Activated naive CD8-positive, alpha-beta T cell treated with anti-CD3 and anti-CD28 coated beads, Interleukin-2, amount 10 ng/mL, durations not matched to agents 7 days and 5 days (primary cell): ENCODE results near the gene PCBP3. TPM values are rescaled to one million over a fixed set of nuclear protein-coding genes. Genes with fewer than 3 reads are reported as not detected.
"Not testable (repeated sequence)": the region's sequence is repeated elsewhere in the genome, so short reads cannot be mapped to it uniquely, and the experiment has no call there.

Source experiments
- ATAC-seq: fragments of 150-1000 bp; cut with Tn5 transposase; one replicate; pipeline ENCODE4 v1.10.0; 2021; ENCODE audit warnings: low read depth, moderate library complexity
- POLR2A ChIA-PET: fragments of 350-600 bp; sonication (Branson Sonifier 250); formaldehyde crosslinking; loops from one replicate; lab custom pipeline; 2021; ENCODE audit warnings: antibody characterized with exemption; lab: Charles Lee
- DNase-seq: peaks from one replicate; pipeline ENCODE4 v3.0.0; 2021
- H3K27ac Mint-ChIP-seq: one replicate; pipeline ENCODE4 v1.8.0; 2022; ENCODE audit warnings: mild to moderate bottlenecking, mixed read lengths
- H3K27me3 Mint-ChIP-seq: one replicate; pipeline ENCODE4 v1.8.0; 2022; ENCODE audit warnings: mild to moderate bottlenecking, moderate library complexity, mixed read lengths
- H3K36me3 Mint-ChIP-seq: one replicate; pipeline ENCODE4 v1.8.0; 2021; ENCODE audit warnings: mild to moderate bottlenecking, mixed read lengths
- H3K4me1 Mint-ChIP-seq: one replicate; pipeline ENCODE4 v1.8.0; 2021; ENCODE audit warnings: mixed read lengths
- H3K4me3 Mint-ChIP-seq: one replicate; pipeline ENCODE4 v1.8.0; 2022; ENCODE audit warnings: mild to moderate bottlenecking, moderate library complexity, mixed read lengths
- H3K9me3 Mint-ChIP-seq: one replicate; pipeline ENCODE4 v1.8.0; 2021; ENCODE audit warnings: mixed read lengths
- total RNA-seq, 2 experiments: library from RNA; stranded (reverse); gene quantifications; one replicate each; pipeline ENCODE4 v1.2.3, GENCODE V29; 2021

The PCBP3 gene
- total RNA-seq, 2 experiments from 2014 or later, result 1.2 TPM; not detected in 1

DNA sequence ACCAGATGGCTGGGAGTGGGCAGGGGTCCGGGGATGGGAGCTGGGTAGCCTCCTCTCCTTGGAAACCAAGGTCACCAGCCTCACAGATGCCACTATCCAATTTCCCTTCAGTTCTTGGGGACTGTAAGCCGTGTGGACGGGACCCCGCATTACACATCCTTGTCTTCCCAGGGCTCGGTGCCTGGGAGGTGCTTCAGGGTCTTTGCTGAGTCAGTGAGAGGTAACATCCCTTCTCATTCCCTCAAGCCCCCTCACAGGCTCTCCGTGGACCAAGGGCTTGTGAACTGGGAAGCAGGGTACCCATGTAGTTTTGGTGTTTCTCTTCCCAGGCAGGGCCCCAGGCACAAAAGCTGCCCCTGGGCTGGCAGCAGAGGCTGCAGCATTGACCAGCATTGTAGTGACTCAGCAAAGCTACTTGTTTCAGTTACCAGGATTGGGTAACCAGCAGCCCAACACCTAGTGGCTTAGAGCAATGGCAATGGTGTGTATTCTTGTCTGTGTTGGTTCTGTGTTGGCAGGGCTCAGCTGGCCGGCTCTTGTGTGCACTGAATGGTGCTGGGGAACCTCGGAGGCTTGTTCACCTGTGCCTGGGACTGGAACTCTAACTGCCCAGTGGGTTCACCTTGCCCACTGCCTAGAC lies 24.6 kb upstream of the PCBP3 start:
- Mint-ChIP-seq H3K9me3 (no peaks in the 10 kb centered on the region), H3K27ac (no peak overlapping the region), H3K27me3 (peaks cover 17% of the 10 kb centered on the region), H3K36me3 (no peaks in the 10 kb centered on the region), H3K4me1 (peaks cover 11% of the 10 kb centered on the region), H3K4me3 (no peak overlapping the region)
- POLR2A ChIA-PET, result no interaction called here
- peak; percentile 7 for DNase-seq
- no peak for ATAC-seq

DNA sequence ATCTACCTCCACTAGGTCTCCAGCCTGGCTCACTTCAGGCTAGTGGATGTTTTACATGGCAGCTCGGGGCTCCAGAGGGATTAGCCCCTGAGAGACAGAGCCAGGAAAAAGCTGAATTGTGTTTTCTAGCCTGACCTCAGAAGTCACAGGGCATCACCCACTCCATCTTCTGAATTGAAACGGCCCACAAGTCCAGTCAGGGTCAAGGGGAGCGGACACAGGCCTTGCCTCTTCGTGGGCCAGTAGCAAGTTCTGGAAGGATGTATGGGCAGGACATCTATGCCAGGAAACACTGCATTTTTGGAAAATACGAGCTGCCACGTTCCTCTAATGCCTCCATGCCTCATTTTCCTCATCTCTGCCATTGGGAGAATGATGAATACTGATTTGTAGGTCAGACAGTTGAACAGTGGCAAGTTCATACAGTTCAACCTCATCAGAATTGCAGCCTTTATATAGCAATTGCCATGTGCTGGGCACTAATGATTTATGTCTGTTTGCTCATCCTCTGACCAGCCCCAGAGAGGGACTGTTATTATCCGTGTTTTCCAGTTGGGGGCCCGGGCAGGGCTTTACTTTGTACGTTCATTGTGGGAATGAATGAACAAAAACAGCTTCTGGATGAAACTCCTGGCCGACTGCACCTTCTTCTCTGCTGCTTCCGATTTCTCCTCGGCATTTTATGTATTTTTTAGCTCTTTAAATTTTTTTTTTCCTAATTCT lies 23.2 kb upstream of the PCBP3 start:
- peak; percentile 12 for DNase-seq
- Mint-ChIP-seq H3K4me1 (peaks cover 5% of the 10 kb centered on the region), H3K9me3 (no peaks in the 10 kb centered on the region), H3K27me3 (peaks cover 14% of the 10 kb centered on the region), H3K4me3 (no peak overlapping the region), H3K36me3 (no peaks in the 10 kb centered on the region), H3K27ac (no peak overlapping the region)
- POLR2A ChIA-PET, result no interaction called here
- no peak for ATAC-seq

DNA sequence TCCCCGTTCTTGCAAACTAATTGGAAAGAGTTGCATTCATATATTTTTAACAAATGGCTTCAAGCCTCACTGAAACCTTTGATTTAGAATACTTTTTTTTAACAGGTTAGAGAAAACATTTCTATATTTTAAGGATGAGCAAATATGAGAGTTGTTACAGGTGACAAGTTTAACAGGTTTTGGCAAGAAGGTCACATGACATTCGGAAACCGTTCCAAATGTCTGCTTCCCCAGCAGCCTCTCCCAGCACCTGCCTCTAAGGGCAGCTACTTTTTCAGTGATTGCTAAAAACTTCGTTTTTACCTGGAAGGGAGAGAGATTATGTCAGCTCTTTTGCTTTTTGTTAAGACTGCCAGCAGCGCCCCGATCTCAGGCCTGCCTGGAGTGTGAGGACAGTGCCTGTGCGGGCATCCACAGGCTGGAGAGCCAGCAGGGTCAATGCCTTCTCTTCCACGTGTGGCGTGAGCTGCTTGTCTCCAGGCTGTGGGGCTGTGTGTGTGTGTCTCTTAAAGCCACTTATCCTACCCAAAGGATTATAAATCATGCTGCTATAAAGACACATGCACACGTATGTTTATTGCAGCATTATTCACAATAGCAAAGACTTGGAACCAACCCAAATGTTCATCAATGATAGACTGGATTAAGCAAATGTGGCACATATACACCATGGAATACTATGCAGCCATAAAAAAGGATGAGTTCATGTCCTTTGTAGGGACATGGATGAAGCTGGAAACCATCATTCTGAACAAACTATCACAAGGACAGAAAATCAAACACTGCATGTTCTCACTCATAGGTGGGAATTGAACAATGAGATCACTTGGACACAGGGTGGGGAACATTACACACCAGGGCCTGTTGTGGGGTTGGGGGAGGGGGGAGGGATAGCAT lies 21.8 kb upstream of the PCBP3 start:
- H3K4me1 Mint-ChIP-seq, H3K9me3 Mint-ChIP-seq, ATAC-seq, H3K27ac Mint-ChIP-seq, H3K4me3 Mint-ChIP-seq, POLR2A ChIA-PET, H3K36me3 Mint-ChIP-seq, H3K27me3 Mint-ChIP-seq: not testable (repeated sequence)
- peak; percentile 0 for DNase-seq

DNA sequence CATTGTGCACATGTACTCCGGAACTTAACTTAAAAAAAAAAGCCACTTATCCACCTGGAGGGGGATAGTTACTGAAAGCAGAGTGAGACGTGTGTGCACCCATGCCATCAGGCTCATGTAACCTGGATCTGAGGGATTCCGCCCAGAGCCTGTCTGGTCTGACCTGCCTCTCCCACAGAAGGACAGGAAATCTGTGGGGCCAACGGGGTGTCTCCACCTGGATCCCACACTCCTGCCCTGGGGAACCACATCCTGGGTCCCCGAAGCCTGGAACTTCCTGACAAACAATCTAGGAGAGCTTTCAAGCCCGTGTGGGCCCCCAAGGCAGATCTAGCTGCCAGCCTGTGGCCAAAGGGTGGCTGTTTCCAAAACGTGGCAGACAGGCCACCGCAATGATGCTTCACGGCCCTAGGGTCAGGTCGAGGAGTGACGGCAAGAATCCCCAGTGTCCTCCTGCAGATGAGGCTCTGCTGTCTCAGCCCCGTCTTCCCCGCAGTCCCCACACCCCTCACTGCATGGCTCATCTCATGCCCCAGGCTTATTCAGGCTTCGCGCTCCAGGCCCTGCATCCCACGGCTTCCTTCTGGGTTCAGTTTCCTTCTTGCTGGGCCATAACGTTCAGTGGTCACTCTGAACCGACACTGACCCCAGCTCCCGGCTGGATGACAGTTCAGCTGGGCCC lies 21.0 kb upstream of the PCBP3 start:
- Mint-ChIP-seq H3K27me3 (peaks cover 12% of the 10 kb centered on the region), H3K4me1 (no peaks in the 10 kb centered on the region), H3K27ac (no peak overlapping the region), H3K4me3 (no peak overlapping the region), H3K9me3 (no peaks in the 10 kb centered on the region), H3K36me3 (no peaks in the 10 kb centered on the region)
- POLR2A ChIA-PET, result no interaction called here
- DNase-seq (no peak), ATAC-seq (no peak)

DNA sequence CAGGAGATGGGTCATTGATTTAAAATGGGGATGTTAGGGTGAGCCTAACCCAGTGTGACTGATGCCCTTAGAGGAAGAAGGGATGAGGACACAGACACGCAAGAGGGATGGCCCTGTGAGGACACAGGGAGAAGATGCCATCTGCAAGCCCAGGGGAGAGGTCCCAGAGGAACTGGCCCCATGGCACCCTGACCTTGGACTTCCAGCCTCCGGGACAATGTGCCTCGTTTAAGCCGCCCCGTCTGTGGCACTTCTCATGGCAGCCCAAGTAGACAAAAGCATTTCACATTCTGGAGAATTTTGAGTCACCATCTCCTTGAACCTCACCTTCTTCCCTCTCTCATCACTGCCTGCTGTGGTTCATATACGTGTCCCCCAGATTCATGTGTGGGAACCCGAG lies 20.1 kb upstream of the PCBP3 start:
- Mint-ChIP-seq H3K36me3 (no peaks in the 10 kb centered on the region), H3K4me1 (no peaks in the 10 kb centered on the region), H3K9me3 (no peaks in the 10 kb centered on the region), H3K27ac (no peak overlapping the region), H3K4me3 (no peak overlapping the region), H3K27me3 (peaks cover 17% of the 10 kb centered on the region)
- POLR2A ChIA-PET, result no interaction called here
- DNase-seq, result no peak
- no peak for ATAC-seq

DNA sequence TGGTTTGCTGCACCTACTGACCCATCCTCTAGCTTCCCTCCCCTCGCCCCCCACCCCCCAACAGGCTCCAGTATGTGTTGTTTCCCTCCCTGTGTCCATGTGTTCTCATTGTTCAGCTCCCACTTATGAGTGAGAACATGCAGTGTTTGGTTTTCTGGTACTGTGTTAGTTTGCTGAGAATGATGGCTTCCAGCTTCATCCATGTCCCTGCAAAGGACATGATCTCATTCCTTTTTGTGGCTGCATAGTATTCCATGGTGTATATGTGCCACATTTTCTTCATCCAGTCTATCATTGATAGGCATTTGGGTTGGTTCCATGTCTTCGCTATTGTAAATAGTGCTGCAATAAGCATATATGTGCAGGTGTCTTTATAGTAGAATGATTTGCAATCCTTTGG lies 17.4 kb upstream of the PCBP3 start:
- not testable (repeated sequence) for H3K4me1 Mint-ChIP-seq

DNA sequence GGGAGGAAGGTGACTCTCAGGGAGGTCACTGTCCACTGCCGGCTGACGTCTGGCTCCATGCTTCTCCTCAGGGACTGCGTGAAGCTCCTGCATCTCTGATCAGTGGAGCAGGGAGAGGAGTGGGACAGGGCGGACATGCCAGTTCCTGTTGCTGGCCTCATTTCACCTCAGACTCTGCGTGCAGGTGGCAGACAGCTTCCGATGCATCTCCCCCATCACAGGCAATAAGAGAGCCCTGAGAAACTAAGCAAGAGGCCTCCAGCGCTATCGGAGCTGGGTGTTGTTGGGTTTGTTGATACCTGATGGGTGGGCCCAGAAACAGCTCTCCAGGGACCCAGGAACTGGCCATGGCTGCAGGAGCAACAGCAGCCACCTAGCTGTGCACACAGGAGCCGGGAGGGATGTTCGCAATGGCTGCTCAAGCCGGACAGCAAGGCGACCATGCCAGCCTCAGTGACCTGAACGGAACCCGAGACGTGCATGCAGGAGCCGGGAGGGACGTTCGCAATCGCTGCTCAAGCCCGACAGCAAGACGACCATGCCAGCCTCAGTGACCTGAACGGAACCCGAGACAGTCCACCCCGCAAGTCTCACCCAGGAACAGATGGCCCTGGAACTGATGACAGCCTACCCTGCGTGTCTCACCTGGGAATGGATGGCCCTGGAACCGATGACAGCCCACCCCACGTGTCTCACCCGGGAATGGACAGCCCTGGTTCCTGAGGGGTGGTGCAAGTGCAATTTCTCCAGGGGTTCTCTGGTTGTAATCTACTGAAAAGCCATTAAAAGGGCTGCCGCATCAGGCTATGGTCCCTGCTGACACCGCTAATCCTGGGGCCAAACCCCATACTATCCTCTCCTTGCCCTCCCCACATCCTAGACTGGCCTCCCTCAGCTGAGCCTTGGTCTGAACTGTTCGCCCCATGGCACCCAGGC lies 14.2 kb upstream of the PCBP3 start:
- Mint-ChIP-seq H3K9me3 (no peaks in the 10 kb centered on the region), H3K4me1 (peaks cover 7% of the 10 kb centered on the region), H3K27me3 (peaks cover 10% of the 10 kb centered on the region), H3K4me3 (no peak overlapping the region), H3K27ac (no peak overlapping the region), H3K36me3 (no peaks in the 10 kb centered on the region)
- DNase-seq (no peak), ATAC-seq (no peak)
- POLR2A ChIA-PET, result no interaction called here

More for the DNA sequence above, 17.4 kb upstream of the PCBP3 start:
- peaks cover 14% of the 10 kb centered on the region for H3K27me3 Mint-ChIP-seq
- DNase-seq, H3K4me3 Mint-ChIP-seq, H3K27ac Mint-ChIP-seq, ATAC-seq, POLR2A ChIA-PET, H3K9me3 Mint-ChIP-seq, H3K36me3 Mint-ChIP-seq: not testable (repeated sequence)

DNA sequence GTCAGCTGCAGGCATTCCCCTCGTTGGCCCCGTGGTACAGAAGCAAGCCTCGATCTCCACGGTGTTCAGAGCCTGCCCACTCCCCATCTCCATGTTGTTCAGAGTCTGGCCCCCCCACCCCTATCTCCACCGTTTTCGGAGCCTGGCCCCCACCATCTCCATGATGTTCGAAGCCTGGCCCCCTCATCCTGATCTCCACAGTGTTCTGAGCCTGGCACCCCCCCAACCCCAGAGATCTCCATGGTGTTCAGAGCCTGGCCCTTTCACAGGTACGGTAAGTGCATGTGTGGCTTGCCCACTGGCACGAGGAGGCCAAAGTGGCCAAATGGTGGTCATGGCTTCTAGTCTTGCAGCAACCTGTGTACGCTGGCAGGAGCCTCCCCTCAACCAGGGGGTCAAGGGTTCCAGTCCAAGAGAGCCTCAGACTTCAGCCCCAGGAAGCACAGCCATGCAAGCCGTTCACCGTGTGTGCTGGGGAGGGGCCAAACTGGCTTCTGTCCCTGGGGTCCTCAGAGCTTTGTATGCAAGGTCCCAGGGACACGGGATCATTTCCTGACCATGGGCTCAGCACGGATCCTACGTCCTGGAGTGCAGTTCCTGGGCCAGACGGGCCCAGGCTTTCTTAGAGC lies 13.3 kb upstream of the PCBP3 start:
- Mint-ChIP-seq H3K4me3 (no peak overlapping the region), H3K4me1 (peaks cover 7% of the 10 kb centered on the region), H3K27me3 (peaks cover 10% of the 10 kb centered on the region), H3K27ac (no peak overlapping the region), H3K9me3 (no peaks in the 10 kb centered on the region), H3K36me3 (no peaks in the 10 kb centered on the region)
- no peak for ATAC-seq
- no peak for DNase-seq
- POLR2A ChIA-PET, result no interaction called here

DNA sequence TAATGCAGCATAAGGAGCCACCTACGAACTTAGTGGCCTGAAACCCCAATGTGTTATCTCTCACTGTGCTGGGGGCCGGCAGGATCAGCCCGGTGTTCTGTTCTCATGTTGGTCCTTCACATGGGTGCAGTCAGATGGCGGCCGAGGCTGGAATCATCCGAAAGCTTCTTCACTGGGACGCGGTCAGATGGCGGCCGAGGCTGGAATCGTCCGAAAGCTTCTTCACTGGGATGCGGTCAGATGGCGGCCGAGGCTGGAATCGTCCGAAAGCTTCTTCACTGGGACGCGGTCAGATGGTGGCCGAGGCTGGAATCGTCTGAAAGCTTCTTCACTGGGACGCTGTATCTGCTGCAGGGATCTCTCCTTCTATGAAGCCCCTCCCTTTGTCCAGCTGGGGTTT lies 12.6 kb upstream of the PCBP3 start:
- no peak overlapping the region for H3K4me3 Mint-ChIP-seq
- no peaks in the 10 kb centered on the region for H3K9me3 Mint-ChIP-seq
- POLR2A ChIA-PET, result no interaction called here
- H3K4me1 Mint-ChIP-seq, result peaks cover 7% of the 10 kb centered on the region
- no peak overlapping the region for H3K27ac Mint-ChIP-seq
- no peaks in the 10 kb centered on the region for H3K36me3 Mint-ChIP-seq
- DNase-seq, result no peak
- H3K27me3 Mint-ChIP-seq, result peaks cover 10% of the 10 kb centered on the region
- no peak for ATAC-seq

DNA sequence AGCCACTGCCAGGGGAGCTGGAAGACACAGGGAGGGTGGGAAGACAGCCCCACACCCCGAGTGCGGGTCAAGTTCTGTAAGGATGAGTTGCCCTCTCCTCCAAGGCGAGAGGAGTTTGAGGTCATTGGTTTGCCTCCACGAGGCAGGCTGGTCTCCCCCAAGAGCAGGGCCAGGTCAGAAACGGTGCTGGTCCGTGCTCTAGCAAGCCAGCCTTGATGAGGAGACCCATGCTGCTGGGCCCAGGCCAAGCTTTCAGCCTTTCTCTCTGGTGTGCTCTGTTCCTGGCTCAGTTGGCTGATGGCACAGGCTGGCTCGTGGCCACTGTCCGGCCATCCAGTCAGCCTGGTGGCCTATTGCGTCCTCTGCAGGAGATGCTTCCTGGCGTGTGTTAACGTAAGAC lies 12.0 kb upstream of the PCBP3 start:
- DNase-seq (no peak), ATAC-seq (no peak)
- Mint-ChIP-seq H3K36me3 (no peaks in the 10 kb centered on the region), H3K27ac (no peak overlapping the region), H3K4me3 (no peak overlapping the region), H3K27me3 (peaks cover 9% of the 10 kb centered on the region), H3K9me3 (no peaks in the 10 kb centered on the region), H3K4me1 (peaks cover 7% of the 10 kb centered on the region)
- POLR2A ChIA-PET, result no interaction called here

DNA sequence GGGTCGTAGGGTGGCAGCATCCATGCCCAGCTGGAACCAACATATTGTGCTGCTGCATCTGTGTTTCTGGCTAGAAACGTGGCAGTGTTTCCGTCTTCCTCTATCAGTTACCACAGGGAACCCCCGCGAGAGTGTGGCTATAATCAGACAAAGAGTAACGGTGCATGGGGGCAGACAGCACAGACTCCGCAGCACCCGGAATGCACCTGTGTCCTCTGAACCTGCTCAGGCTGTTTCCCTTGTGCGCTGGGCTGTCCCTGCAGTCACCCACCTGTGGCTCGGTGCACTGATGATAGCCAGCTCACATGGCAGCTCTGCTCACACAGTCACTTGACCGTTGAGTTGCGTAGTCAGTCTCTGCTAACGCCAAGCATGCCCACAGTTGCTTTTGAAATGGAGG lies 11.4 kb upstream of the PCBP3 start:
- Mint-ChIP-seq H3K9me3 (no peaks in the 10 kb centered on the region), H3K4me1 (peaks cover 7% of the 10 kb centered on the region), H3K27me3 (peaks cover 5% of the 10 kb centered on the region), H3K4me3 (no peak overlapping the region), H3K27ac (no peak overlapping the region), H3K36me3 (no peaks in the 10 kb centered on the region)
- ATAC-seq (peak; percentile 20), DNase-seq (no peak)
- POLR2A ChIA-PET, result no interaction called here

DNA sequence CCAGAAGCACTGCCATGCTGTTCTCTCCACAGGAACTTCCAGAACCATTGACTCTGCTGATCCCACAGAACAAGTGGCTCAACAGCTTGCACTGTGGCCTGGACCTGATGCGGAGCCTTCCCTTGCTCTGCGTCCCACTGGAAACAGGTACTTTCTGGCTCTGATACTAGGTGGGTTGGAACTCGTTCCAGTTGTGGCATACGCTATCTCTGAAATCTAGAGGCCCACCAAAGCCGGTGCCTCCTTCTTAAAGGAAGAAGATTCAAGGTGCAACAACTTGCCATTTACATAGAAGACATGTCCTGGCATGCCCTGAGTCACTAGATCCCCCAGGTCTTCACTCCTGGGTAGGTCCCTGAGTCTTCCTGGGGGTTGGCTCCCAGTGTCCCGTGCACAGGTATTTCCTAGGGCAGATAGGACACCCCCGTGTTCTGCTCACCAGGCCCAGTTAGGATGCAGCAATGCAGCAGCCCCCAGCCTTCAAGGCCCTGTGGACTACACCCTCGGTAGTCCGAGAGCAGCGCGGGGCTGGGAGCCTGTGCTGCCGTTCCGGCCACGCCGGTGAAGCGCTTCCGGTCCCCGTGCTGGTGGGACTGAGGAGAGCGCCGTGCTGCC lies 10.8 kb upstream of the PCBP3 start:
- no peaks in the 10 kb centered on the region for H3K36me3 Mint-ChIP-seq
- H3K27ac Mint-ChIP-seq, result no peak overlapping the region
- no peak for ATAC-seq
- H3K9me3 Mint-ChIP-seq, result no peaks in the 10 kb centered on the region
- no peak for DNase-seq
- H3K4me1 Mint-ChIP-seq, result peaks cover 7% of the 10 kb centered on the region
- H3K4me3 Mint-ChIP-seq, result no peak overlapping the region
- POLR2A ChIA-PET, result no interaction called here
- H3K27me3 Mint-ChIP-seq, result peaks cover 5% of the 10 kb centered on the region
